ENCODE measurements around the gene AP4E1.
"Not testable (repeated sequence)": the region's sequence is repeated elsewhere in the genome, so short reads cannot be mapped to it uniquely, and the experiment has no call there.

The AP4E1 gene

DNA sequence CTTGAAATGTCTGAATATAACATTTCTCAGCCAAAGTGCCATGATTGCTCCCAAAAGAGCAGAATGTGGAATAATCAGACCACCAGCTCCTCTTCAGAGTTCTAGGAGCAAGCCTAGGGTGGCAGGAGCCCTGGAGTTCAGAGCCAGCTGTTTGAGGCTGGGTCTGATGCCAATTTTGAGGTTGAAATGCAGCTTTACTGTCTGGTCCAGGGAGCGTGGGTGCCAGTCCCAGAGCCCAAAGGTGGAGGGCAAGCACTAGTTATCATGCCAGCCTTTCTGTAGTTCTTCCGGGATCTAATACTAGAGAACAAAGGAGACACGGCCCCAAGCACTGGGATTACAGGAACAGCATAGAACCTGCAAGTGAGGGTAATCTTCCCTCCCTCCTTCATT, 117.0 kb downstream of the AP4E1 start:
- no peak for DNase-seq

DNA sequence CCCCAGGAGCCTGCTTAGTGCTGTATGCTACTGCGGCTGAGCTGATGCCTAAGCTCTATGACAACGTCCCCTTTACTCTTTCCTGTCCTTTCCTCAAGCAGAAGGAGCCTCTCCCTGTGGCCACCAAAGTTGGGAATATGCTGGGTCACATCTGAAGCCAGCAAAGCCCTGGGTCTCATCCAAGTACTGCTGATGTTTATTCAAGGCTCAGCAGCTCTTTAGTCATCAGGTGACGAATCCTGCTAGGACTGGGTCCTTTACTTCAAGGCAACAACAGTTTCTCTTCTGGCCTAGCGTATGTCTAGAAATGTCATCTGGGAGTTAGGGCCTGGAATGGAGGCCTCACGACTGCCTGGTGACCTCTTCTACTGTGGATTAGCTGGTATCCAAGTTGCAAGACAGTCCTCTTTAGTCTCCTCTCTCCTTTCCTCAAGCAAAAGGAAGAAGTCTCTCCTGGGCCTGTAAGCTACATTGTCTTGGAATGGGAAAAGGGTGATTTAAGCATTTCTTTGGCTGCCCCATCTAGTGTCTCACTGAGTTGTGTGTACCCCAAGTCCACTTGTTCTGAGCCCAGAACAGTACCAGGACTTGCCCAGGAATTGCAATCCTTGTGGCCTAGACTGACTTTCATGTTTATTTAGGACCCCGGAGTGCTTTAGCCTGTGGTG, 122.3 kb downstream of the AP4E1 start:
- DNase-seq: peak; percentile 18

DNA sequence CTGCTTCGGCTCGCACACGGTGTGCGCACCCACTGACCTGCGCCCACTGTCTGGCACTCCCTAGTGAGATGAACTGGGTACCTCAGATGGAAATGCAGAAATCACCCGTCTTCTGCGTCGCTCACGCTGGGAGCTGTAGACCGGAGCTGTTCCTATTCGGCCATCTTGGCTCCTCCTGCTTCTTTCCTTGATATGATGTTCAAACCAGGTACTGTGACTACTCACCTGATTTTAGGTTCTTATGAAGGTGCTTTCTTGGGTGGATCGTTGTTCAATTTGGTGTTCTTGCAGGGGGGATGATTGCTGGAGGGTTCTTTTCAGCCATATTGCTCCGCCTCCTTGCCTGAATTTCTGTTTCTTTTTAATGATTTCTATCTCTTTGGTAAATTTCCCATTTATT, 129.0 kb downstream of the AP4E1 start:
- DNase-seq: not testable (repeated sequence)

DNA sequence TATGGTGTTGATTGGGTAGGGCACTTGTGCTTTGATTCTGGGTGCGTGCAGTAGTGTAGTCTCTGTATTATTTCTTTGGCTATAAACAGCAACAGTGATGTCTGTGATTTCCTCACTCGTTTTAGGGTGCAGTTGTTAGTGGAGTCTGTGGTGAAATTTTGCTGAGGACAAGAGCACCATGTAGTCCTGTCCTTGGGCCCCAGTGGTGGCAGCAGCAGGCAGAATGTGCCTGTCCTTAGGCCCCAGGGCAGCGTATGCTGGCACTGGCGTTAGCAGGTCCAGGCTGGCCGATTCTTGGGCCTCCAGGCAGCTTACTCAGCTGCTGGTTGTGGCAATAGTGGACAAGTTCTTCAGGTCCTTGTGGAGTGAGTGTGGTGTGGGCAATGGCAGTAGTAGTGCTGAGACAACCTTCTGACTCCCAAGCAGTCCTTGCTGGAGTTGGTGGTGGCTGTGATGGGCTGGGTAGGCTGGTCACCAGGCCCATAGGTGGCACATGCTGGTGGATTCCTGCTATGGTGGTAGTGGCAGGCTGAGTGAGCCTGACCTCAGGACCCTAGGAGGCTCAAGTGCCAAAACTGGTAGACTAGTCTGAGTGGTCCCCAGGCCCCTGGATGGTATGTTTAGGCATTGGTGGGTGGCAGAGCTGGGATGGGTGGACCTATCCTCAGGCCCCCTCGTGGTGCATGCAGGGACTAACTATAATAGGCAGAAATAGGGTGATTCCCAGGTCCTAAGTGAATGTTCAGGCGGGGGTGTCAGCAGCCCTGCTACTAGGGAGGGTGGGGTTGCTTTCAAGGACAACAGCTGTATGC, 129.9 kb downstream of the AP4E1 start:
- DNase-seq: no peak

DNA sequence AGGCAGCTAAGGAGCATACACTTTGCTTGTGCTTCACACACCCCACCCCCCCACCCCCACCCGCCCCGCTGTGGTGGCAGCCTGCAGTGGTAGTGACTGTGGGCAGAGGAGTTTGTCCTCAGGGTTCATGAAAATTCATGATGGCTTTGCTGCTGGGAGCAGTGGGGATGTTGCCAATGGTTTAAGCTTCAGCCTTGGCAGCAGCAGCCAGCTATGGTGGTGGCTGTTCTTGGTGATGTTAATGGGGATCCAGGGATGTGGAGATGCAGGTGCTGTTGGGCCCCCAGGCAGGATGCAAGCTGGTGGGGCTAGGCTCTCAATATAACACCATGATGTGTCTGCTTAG, 130.5 kb downstream of the AP4E1 start:
- DNase-seq: no peak

DNA sequence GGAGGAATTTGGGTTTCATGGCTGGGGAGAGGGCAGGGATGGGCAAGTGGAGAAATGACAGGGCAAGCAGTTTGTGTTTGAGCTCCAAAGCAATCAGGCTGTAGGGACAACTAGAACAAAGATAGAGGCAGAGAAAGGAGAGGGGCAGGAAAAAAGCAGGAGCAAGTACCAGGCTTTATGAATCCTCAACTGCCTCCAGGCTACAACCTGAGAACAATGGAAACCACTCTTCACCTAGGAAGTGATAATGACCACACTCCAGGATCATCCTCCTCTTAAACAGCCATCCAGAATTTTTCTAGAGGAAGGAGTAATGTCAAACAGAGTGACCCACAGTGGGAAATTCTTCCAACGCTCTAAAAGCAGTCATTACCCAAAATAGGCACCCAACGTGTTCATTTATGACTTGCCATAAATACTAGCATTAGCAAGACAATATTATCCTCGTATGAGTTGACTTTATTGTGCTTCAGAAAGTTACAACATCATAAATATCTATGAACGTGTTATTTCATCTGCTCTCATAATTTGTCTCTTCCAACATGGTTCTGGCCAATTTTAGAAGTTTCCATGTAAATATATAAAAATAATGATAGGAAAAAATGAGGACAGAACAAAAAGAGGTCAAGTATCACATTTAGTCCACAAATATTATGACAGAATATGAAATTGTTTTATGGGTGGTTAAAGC, 135.7 kb downstream of the AP4E1 start:
- DNase-seq: no peak

DNA sequence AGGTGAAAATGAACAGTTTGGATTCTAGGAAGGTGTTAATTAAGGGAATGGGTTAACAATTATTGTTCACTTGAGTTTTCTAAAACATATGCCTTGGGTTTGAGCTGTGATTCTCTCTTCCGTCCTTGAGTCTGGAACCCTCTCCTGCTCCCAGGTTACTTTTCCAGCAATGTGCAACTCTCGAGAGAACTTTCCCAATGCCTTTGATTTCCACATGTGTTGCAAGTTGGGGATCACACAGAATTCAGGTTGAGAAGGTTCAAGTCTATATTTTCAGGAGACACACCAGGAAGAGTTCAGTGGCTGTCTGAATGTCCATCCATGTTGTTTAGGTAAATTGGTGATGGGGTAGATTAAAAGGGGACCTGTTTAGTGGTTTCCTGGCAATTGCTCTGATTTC, 137.5 kb downstream of the AP4E1 start:
- DNase-seq: no peak

DNA sequence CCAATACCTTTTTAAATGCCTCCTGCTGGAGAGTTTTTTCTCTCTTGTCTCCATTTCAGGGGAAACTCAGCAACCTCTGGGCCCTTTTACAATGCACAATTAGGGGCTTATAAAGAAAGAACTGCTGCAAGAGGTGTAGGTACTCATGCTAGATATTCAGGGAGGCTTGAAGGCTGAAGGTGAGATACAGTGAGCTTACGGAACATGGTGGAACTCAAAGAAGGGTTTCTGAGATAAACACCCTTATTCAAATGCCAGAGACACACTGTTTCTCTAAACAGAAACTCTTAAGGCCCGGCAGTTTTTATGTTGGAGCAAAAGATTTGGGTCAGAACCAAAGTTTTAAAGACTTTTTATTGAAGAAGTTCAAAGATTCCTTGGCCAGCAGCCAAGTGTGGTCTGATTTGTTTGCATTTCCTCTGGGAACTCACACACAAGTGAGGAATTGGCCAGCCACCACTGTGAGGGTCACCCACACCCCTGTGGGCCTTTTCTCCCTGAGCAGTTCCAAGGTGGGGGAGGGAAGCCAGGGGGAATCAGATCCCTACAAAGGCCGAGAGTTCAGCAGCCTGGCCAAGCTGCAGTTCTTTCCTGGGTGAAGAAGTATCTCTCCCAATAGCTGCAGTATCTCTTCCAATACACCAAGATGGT, 138.4 kb downstream of the AP4E1 start:
- peak; percentile 14 for DNase-seq

DNA sequence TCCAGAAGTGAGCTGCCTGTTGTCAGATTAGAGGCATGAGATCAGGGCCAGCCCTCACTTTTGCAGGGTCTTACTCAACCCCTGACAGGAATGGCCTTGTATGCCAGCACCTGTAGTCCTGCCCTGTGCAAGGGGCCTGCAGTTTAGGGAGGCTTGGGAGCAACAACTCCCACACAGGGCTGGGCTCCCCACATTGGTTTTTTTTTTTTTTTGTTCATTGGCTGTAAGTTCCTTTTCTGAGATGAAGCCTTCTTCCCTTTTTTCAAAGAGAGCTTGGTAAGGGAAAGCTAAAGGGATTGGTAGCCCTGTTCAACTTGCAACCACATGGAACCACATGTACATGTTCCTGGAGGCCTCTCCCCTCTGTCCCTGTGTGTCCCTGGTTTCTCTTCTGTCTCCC, 139.8 kb downstream of the AP4E1 start:
- no peak for DNase-seq

DNA sequence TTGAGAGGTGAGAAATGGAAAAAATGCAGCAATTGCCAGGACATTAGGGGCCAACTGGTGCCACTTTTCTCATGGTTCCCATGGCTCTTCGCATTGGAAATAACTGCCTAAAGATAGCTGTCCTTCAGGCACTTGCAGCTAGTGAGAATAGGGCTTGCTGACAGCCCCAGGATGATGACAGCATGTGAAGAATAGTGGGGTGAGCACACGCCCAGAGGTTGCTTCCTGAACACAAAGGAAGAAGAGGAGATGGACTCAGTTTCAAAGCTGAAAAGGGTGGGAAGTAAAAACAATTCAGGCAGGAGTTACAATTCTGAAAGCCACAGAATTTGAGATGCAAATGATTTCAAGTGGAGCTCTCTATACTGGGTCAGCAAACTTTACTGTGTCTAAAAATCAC, 140.6 kb downstream of the AP4E1 start:
- DNase-seq: no peak

DNA sequence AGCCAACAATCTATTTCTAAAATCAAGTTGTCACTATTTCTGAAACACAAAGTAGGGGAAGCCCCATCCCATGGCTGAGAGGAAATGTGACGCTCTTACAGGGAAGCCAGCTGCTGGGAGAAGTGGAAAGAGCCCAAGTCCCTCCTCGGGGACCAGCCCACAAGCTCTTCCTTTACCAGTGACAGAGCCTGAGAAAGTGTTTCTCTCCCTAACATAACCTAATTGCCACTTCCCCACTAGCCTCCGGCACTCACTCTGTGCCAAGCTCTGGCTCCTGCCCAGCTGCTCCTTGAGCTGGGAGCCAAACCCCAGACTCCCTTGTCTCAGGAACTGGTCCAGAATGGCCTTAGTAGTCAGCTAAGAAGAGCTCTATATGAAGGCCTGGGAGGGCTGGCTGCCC, 143.3 kb downstream of the AP4E1 start:
- no peak for DNase-seq

DNA sequence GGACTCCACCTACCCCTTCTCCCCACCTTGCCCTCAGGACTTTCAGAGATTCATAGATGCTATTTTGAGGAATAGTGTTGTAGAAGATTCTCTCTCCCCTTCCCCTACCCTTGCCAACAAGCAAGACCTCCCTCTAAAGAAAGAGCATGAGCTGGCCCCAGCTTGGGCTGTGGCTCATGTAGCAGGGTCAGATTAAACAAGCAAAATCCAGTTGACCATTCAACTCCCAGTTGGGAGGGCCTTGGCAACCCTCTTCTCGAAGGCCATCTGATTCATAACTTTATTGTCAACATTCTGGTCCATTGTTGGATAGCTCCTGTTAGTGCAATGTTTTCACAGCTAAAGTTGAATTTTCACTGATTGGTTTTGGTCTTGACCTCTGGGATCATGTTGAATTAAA, 145.1 kb downstream of the AP4E1 start:
- DNase-seq: no peak

DNA sequence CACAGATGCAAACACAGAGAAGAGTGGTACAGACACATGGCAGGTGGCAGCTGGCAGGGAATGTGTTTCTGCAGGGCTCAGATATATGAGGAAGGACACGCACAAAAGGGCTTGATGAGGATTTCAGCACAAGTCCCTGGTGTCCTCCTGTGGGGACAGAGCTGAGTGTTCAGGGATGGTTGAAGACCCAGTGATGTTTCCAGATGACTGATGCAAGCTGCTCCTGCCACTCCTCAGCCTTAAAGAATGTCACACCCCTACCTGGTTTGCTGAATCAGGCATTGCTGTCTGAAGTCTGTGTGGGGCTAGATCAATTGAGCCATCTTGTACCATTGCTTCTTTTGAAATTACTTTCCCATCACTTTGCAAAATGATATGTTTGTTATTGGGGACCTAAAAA, 146.1 kb downstream of the AP4E1 start:
- DNase-seq: no peak
